H1 (cell line): Measurements from ENCODE around the gene RNF113B.

Source experiments
- CTCF ChIP-seq, 3 experiments: IDR thresholded peaks; 1 replicate in 2 of 3; 2 replicates in 1 of 3; pipeline versions ENCODE4 v1.5.1 to v1.6.1; 2011; ENCODE audit warnings: low read length in 3 of 3, mild to moderate bottlenecking in 3 of 3, inconsistent platforms in 2 of 3, low read depth in 1 of 3, moderate library complexity in 1 of 3; ENCODE audit not compliant: insufficient read depth in 1 of 3; ENCODE audit errors: control extremely low read depth in 1 of 3
- EP300 ChIP-seq, 2 experiments: IDR thresholded peaks; 1 replicate in 1 of 2; 2 replicates in 1 of 2; pipeline ENCODE4 v1.6.1; 2011 to 2012; ENCODE audit warnings: low read depth in 2 of 2, low read length in 2 of 2, mild to moderate bottlenecking in 2 of 2, borderline replicate concordance in 1 of 2, inconsistent platforms in 1 of 2, moderate library complexity in 1 of 2
- JUND ChIP-seq: IDR thresholded peaks from 2 replicates; pipeline ENCODE4 v1.6.1; 2011; ENCODE audit warnings: mild to moderate bottlenecking, improper control_type of control experiment, low read length
- TCF12 ChIP-seq: IDR thresholded peaks from 2 replicates; pipeline ENCODE4 v1.6.1; 2011; ENCODE audit warnings: low read depth, mild to moderate bottlenecking, low read length

GRCh38 chr13:98190889-98191444, 13.9 kb upstream of the RNF113B start:
- TF ChIP-seq EP300 (IDR thresholded peaks at IDR 0.05; ENCODE audit: borderline replicate concordance in 1 of 2, low read depth in 2 of 2, low read length in 2 of 2) (no peak), TCF12 (no peak), CTCF (IDR thresholded peaks at IDR 0.05; ENCODE audit: control extremely low read depth in 1 of 3, insufficient read depth in 1 of 3, low read depth in 1 of 3, low read length in 3 of 3) (no peak), JUND (no peak)
